Activated CD4-positive, alpha-beta T cell treated with anti-CD3 and anti-CD28 coated beads for 36 hours (primary cell): ENCODE data around the gene RARG. TPM values are rescaled to one million over a fixed set of nuclear protein-coding genes. Genes with fewer than 3 reads are reported as not detected.
"Not testable (repeated sequence)": the region's sequence is repeated elsewhere in the genome, so short reads cannot be mapped to it uniquely, and the experiment has no call there.

Experiments
- ATAC-seq: fragments of 200-7000 bp; cut with Tn5 transposase; one replicate; pipeline ENCODE4 v1.10.0; 2021; ENCODE audit warnings: mild to moderate bottlenecking, moderate library complexity
- CTCF ChIA-PET: fragments of 350-600 bp; sonication (Branson Sonifier 250); formaldehyde crosslinking; loops from one replicate; lab custom pipeline; 2021; ENCODE audit warnings: antibody characterized with exemption; lab: Charles Lee
- POLR2A ChIA-PET: fragments of 350-600 bp; sonication (Branson Sonifier 250); formaldehyde crosslinking; loops from one replicate; lab custom pipeline; 2021; ENCODE audit warnings: antibody characterized with exemption, inconsistent platforms; lab: Charles Lee
- DNase-seq: peaks from one replicate; pipeline ENCODE4 v3.0.0-alpha.2; 2020
- H3K27ac Mint-ChIP-seq: one replicate; pipeline ENCODE4 v1.8.0; 2021; ENCODE audit warnings: mixed read lengths
- H3K27me3 Mint-ChIP-seq: one replicate; pipeline ENCODE4 v1.8.0; 2021; ENCODE audit warnings: mixed read lengths
- H3K36me3 Mint-ChIP-seq: one replicate; pipeline ENCODE4 v1.8.0; 2021; ENCODE audit warnings: low read depth, mixed read lengths
- H3K4me1 Mint-ChIP-seq: one replicate; pipeline ENCODE4 v1.8.0; 2021; ENCODE audit warnings: mixed read lengths
- H3K4me3 Mint-ChIP-seq: one replicate; pipeline ENCODE4 v1.8.0; 2021; ENCODE audit warnings: mild to moderate bottlenecking, moderate library complexity, mixed read lengths
- H3K9me3 Mint-ChIP-seq: one replicate; pipeline ENCODE4 v1.8.0; 2021; ENCODE audit warnings: low read depth, mixed read lengths
- intact Hi-C, 2 experiments: fragments of 100-400 bp; cut with DNase I in 1 of 2; cut with micrococcal nuclease in 1 of 2; formaldehyde crosslinking; loops; one replicate each; pipeline versions ENCODE4 v1.14.2 to v1.15.1; 2022 to 2024; cut with DNase I, micrococcal nuclease
- total RNA-seq, 2 experiments: library from RNA; stranded (reverse); gene quantifications; one replicate each; pipeline ENCODE4 v1.2.3, GENCODE V29; 2021

The RARG gene
- total RNA-seq, 2 experiments from 2014 or later, result 20.0 to 21.6 TPM

DNA sequence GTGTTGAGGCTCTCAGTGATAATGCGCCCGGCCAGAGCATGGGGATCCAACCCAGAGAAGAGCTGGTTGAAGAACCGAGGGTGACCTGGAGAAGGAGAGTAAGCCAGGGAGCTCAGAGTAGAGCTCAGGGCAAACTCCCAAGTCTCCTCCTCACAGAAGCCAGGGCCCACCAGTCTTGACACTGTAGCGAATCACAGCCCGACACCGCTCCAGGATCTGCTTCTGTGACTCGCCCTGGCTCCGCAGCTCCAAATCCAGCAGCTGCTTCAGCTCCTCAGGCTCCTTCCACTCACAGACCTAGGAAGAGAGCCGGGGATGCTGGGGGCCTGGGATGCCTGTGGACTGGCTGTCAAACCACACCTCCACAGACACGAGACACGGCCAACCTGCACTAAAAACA lies 59.7 kb downstream of the RARG start:
- intact Hi-C loops, result no loop called here
- H3K4me1 Mint-ChIP-seq, result peaks cover 7% of the 10 kb centered on the region
- ATAC-seq (no peak), DNase-seq (no peak)
- H3K4me3 Mint-ChIP-seq, result no peak overlapping the region
- no peak overlapping the region for H3K27ac Mint-ChIP-seq
- H3K36me3 Mint-ChIP-seq, result peaks cover 9% of the 10 kb centered on the region
- ChIA-PET CTCF (interaction anchor here (1.0 kb wide), 1 partner anchor 13 kb away, joined by 4 read pairs; no protein-coding TSS in a partner anchor), POLR2A (interaction anchor here (0.5 kb wide), 1 partner anchor 1219 kb away, joined by 3 read pairs; no protein-coding TSS in a partner anchor)
- no peaks in the 10 kb centered on the region for H3K9me3 Mint-ChIP-seq
- H3K27me3 Mint-ChIP-seq, result no peaks in the 10 kb centered on the region

DNA sequence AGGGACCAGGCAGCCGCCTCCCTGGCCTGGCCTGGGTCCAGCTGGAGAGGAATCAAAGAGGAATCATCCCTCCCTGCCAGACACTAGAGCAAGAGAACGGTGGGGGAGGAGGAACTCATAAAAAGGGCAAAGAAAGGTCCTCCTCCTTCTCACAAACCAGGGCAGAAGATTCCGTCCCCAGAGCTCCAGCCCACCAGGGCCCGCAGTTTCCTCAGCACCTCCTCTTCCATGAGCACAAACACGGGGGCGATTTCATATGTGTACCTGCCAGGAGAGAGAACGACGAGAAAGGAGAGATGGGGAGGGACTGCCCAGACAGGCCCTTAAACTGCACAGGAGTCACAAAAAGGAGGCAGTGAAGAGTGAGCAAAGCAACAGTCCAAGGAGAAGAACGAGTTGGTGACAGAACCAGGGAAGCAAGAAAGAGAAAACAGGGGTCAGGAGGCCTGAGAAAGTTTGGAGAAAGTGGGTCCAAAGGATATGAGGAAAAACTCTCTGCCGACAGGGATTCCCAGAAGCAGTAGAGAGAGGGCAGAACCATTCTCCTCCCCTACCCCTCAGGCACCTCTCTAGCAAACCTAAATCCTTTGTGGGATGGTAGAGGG lies 60.2 kb downstream of the RARG start:
- Mint-ChIP-seq H3K9me3 (no peaks in the 10 kb centered on the region), H3K4me3 (no peak overlapping the region), H3K27me3 (no peaks in the 10 kb centered on the region), H3K27ac (no peak overlapping the region), H3K4me1 (peaks cover 7% of the 10 kb centered on the region), H3K36me3 (peaks cover 9% of the 10 kb centered on the region)
- POLR2A ChIA-PET, result no interaction called here
- no peak for DNase-seq
- CTCF ChIA-PET, result interaction anchor here (0.7 kb wide), 1 partner anchor 11 kb away, joined by 3 read pairs; no protein-coding TSS in a partner anchor
- ATAC-seq, result no peak
- intact Hi-C loops, result no loop called here

DNA sequence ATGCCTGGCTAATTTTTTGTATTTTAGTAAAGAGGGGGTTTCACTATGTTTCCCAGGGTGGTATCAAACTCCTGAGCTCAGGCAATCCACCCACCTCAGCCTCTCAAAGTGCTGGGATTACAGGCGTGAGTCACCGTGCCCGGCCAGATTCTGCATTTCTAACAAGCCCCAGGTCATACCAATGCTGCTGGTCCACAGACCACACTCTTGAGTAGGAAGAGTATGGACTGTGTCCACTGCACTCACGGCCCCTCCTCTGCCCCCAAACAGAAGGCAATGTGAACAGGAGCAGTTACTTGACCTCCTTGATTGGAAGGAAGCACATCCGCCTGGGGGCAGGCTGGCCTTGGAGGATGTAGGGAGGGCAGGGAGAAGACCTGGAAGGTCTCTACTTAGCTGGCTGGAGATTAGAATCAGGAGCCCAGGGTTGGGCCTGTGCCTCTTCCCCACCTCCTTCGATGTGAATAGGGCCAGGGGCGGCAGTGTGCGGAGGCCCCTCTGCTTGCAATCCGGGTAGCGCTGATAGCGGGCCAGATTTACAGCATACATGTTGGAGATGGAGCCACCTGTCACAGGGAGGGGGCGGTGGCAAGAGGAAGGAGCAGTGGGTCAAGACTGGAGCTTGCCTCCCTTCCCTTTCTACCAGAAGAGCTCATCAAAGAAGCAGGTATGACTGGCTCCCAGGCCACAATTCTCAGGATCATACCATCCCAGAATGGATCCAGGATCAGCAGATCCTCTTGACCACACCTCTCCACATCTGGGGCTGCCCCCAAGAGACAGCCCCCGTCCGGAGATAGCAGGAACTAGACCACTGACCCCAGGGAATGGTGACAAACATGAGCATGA lies 60.9 kb downstream of the RARG start:
- Mint-ChIP-seq H3K27ac (no peak overlapping the region), H3K36me3 (peaks cover 9% of the 10 kb centered on the region), H3K27me3 (no peaks in the 10 kb centered on the region), H3K9me3 (no peaks in the 10 kb centered on the region), H3K4me1 (peaks cover 9% of the 10 kb centered on the region), H3K4me3 (no peak overlapping the region)
- ATAC-seq (no peak), DNase-seq (no peak)
- POLR2A ChIA-PET, result no interaction called here
- CTCF ChIA-PET, result interaction anchor here (0.7 kb wide), 1 partner anchor 11 kb away, joined by 3 read pairs; no protein-coding TSS in a partner anchor
- intact Hi-C loops, result no loop called here

DNA sequence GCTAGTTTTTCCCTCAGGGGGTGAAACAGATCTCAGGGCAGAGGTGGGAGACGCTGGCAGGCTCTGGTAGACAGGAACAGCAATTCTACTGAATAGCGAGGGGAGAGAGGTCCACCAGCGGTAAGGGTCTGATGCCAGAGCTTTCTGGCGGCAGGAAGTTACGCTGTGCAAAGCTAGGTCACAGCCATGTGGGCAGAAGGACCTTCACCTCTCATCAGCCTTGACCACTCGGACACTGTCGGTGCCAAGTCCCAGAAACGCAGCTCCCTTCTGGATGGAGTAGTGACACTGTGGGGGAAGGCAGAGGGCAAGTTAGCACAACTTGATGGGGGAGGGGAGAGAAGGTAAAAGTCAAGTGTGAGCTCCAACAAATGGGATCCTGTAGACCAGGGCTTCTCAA lies 61.8 kb downstream of the RARG start:
- ChIA-PET CTCF (no interaction called here), POLR2A (no interaction called here)
- Mint-ChIP-seq H3K36me3 (peaks cover 9% of the 10 kb centered on the region), H3K27me3 (no peaks in the 10 kb centered on the region), H3K9me3 (no peaks in the 10 kb centered on the region), H3K4me1 (peaks cover 3% of the 10 kb centered on the region), H3K27ac (no peak overlapping the region), H3K4me3 (no peak overlapping the region)
- intact Hi-C loops, result no loop called here
- ATAC-seq (no peak), DNase-seq (no peak)

- H3K27ac Mint-ChIP-seq, result no peak overlapping the region
- ChIA-PET POLR2A (no interaction called here), CTCF (no interaction called here)
- no peaks in the 10 kb centered on the region for H3K9me3 Mint-ChIP-seq
- H3K4me1 Mint-ChIP-seq, result peaks cover 3% of the 10 kb centered on the region
- ATAC-seq (no peak), DNase-seq (no peak)
- intact Hi-C loops, result no loop called here
- H3K27me3 Mint-ChIP-seq, result no peaks in the 10 kb centered on the region
- peaks cover 9% of the 10 kb centered on the region for H3K36me3 Mint-ChIP-seq
- H3K4me3 Mint-ChIP-seq, result no peak overlapping the region
Measured at GRCh38 chr12:53169644-53170043, 62.4 kb downstream of the RARG start.

DNA sequence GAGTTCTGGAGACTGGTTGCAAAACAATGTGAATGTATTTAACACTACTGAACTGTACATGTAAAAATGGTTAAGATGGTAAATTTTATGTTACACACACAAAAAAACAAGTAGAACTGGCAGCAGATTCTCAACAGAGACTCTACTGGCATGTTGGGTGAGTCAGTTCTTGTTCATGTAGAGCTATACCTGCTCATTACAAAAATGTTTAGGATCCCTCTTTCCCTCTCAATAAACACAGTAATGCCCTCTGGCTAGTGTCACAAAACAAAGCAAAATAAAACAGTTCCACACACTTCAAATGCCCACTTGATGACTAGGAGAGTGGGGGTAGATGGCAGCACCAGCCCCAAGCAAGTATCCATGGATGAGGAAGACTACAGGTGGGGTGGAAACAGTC lies 65.2 kb downstream of the RARG start:
- POLR2A ChIA-PET, result no interaction called here
- Mint-ChIP-seq H3K36me3 (peaks cover 9% of the 10 kb centered on the region), H3K9me3 (no peaks in the 10 kb centered on the region), H3K27ac (no peak overlapping the region), H3K27me3 (no peaks in the 10 kb centered on the region), H3K4me1 (peaks cover 3% of the 10 kb centered on the region), H3K4me3 (no peak overlapping the region)
- no peak for ATAC-seq
- DNase-seq, result no peak
- CTCF ChIA-PET, result interaction anchor here (0.6 kb wide), 2 partner anchors 733 to 1132 kb away, joined by 3 read pairs; no protein-coding TSS in a partner anchor
- intact Hi-C loops, result no loop called here

DNA sequence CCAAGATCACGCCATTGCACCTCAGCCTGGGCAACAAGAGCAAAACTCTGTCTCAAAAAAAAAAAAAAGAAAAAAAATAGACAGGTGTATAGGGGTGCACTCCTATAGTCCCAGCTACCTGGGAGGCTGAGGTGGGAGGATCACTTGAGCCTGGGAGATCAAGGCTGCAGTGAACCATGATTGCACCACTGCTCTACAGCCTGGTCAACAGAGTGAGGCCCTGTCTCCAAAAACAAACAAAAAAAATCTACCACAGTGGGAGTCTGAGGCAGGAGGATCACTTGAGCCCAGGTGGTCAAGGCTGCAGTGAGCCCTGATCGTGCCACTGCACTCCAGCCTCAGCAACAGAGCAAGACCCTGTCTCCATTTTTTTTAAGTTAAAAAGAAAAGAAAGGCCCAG lies 69.0 kb downstream of the RARG start:
- H3K36me3 Mint-ChIP-seq, H3K4me3 Mint-ChIP-seq, H3K9me3 Mint-ChIP-seq, POLR2A ChIA-PET, DNase-seq, H3K27me3 Mint-ChIP-seq, intact Hi-C loops, H3K27ac Mint-ChIP-seq, ATAC-seq: not testable (repeated sequence)
- CTCF ChIA-PET, result interaction anchor here (1.2 to 7.7 kb wide), 2 partner anchors 25 to 35 kb away, joined by 4 to 94 read pairs; no protein-coding TSS in a partner anchor
- peaks cover 14% of the 10 kb centered on the region for H3K4me1 Mint-ChIP-seq

DNA sequence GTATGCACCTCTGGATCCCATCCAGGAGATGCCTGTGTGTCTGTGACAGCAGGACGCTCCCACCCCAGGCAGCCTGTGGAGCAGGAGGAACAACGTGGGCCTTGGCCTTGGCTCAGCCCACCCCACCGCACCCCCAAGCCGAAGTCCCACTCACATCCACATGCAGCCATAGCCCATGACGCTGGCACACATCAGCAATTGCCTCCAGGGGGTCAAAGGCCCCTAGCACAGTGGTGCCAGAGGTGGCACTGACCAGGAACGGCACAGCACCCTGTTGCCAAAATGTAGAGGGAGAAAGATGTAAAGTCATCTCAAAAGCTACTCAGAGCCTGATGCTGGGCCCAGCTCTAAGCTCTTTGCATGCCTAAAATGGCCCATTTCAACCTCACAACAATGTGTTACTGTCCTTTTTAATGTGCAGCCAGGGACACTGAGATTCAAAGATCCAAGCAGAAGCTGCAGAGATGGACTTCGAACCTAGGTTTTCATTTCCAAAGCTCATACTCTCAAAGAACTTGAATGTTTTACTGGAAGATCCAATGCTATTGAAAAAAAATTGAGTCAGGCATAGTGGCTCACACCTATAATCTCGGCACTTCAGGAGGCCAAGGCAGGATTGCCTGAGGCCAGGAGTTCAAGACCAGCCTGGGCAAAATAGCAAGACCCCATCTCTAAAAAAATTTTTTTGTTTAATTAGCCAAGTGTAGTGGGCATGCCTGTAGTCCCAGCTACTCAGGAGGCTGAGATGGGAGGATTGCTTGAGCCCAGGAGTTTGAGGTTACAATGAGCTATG lies 70.7 kb downstream of the RARG start:
- Mint-ChIP-seq H3K36me3 (no peaks in the 10 kb centered on the region), H3K27ac (no peak overlapping the region), H3K4me1 (peaks cover 13% of the 10 kb centered on the region), H3K27me3 (no peaks in the 10 kb centered on the region), H3K9me3 (no peaks in the 10 kb centered on the region), H3K4me3 (no peak overlapping the region)
- intact Hi-C loops, result no loop called here
- ChIA-PET CTCF (interaction anchor here (0.7 to 7.7 kb wide), 19 partner anchors 8 to 940 kb away, joined by 3 to 94 read pairs (median 9); partner anchors contain the start of genes AAAS, ESPL1 and SOAT2), POLR2A (interaction anchor here (0.6 kb wide), 1 partner anchor 24 kb away, joined by 3 read pairs; no protein-coding TSS in a partner anchor)
- DNase-seq (no peak), ATAC-seq (no peak)

- H3K36me3 Mint-ChIP-seq, result no peaks in the 10 kb centered on the region
- ATAC-seq, result no peak
- peaks cover 11% of the 10 kb centered on the region for H3K4me1 Mint-ChIP-seq
- H3K27me3 Mint-ChIP-seq, result no peaks in the 10 kb centered on the region
- no peak for DNase-seq
- H3K27ac Mint-ChIP-seq, result no peak overlapping the region
- no peak overlapping the region for H3K4me3 Mint-ChIP-seq
- CTCF ChIA-PET, result interaction anchor here (0.6 to 7.7 kb wide), 33 partner anchors 8 to 939 kb away, joined by 3 to 94 read pairs (median 4); partner anchors contain the start of genes AAAS, ESPL1 and SOAT2
- H3K9me3 Mint-ChIP-seq, result no peaks in the 10 kb centered on the region
- intact Hi-C loops, result no loop called here
- POLR2A ChIA-PET, result no interaction called here
Measured at GRCh38 chr12:53160673-53161072, 71.3 kb downstream of the RARG start.
